H1 (cell line): ENCODE measurements around the gene CRYBG3.

Experiments
- ATF2 ChIP-seq: IDR thresholded peaks from 2 replicates; pipeline ENCODE4 v1.6.1; 2012; ENCODE audit warnings: low read length, inconsistent platforms
- CTCF ChIP-seq, 3 experiments: IDR thresholded peaks; 1 replicate in 2 of 3; 2 replicates in 1 of 3; pipeline versions ENCODE4 v1.5.1 to v1.6.1; 2011; ENCODE audit warnings: low read length in 3 of 3, mild to moderate bottlenecking in 3 of 3, inconsistent platforms in 2 of 3, low read depth in 1 of 3, moderate library complexity in 1 of 3; ENCODE audit not compliant: insufficient read depth in 1 of 3; ENCODE audit errors: control extremely low read depth in 1 of 3
- EZH2 ChIP-seq: fragments of 200-600 bp; sonication (generic); IDR thresholded peaks from 2 replicates; pipeline ENCODE4 v1.7.1; 2012; ENCODE audit warnings: low read depth, mild to moderate bottlenecking, moderate library complexity, low read length, inconsistent platforms; ENCODE audit not compliant: severe bottlenecking
- GTF2F1 ChIP-seq: IDR thresholded peaks from 2 replicates; pipeline ENCODE4 v1.6.1; 2012; ENCODE audit warnings: low read depth, low read length, improper control_type of control experiment, borderline replicate concordance
- HDAC2 ChIP-seq, 2 experiments: fragments of 300-600 bp in 1 of 2; sonication (generic) in 1 of 2; IDR thresholded peaks; 2 replicates each; pipeline ENCODE4 v1.6.1; 2011 to 2012; ENCODE audit warnings: low read depth in 2 of 2, low read length in 2 of 2, mild to moderate bottlenecking in 2 of 2, moderate library complexity in 2 of 2, borderline replicate concordance in 1 of 2, inconsistent platforms in 1 of 2
- JUN ChIP-seq: IDR thresholded peaks from 2 replicates; pipeline ENCODE4 v1.6.1; 2011; ENCODE audit warnings: low read depth, mild to moderate bottlenecking, improper control_type of control experiment, low read length
- KDM5A ChIP-seq: fragments of 200-600 bp; IDR thresholded peaks from 2 replicates; pipeline ENCODE4 v1.7.1; 2012; ENCODE audit warnings: mild to moderate bottlenecking, low read length, inconsistent platforms, mixed read lengths
- MAFK ChIP-seq: IDR thresholded peaks from 2 replicates; pipeline ENCODE4 v1.6.1; 2012; ENCODE audit warnings: low read depth, mild to moderate bottlenecking, improper control_type of control experiment, low read length
- POLR2A ChIP-seq, 2 experiments: IDR thresholded peaks; 1 replicate in 1 of 2; 2 replicates in 1 of 2; pipeline ENCODE4 v1.6.1; 2011; ENCODE audit warnings: low read depth in 2 of 2, low read length in 2 of 2, mild to moderate bottlenecking in 2 of 2; ENCODE audit errors: control extremely low read depth in 1 of 2
- SRF ChIP-seq: IDR thresholded peaks from 2 replicates; pipeline ENCODE4 v1.6.1; 2011; ENCODE audit warnings: mild to moderate bottlenecking, low read depth, low read length, moderate library complexity
- TAF1 ChIP-seq: IDR thresholded peaks from 2 replicates; pipeline ENCODE4 v1.6.1; 2011; ENCODE audit warnings: mild to moderate bottlenecking, low read depth, low read length
- TAF7 ChIP-seq: optimal IDR thresholded peaks from 2 replicates; pipeline ENCODE3; 2011; ENCODE audit warnings: low read depth, mild to moderate bottlenecking, inconsistent platforms, low read length, moderate library complexity, borderline replicate concordance
- USF2 ChIP-seq: IDR thresholded peaks from 2 replicates; pipeline ENCODE4 v1.6.1; 2011; ENCODE audit warnings: low read length, improper control_type of control experiment

- TF ChIP-seq CTCF (IDR thresholded peaks at IDR 0.05; ENCODE audit: control extremely low read depth in 1 of 3, insufficient read depth in 1 of 3, low read depth in 1 of 3, low read length in 3 of 3) (peak in 2 of 3 experiments; percentile 59 to 64; a peak in 2 of 4 replicates), KDM5A (no peak), ATF2 (no peak), USF2 (no peak), MAFK (no peak), SRF (no peak), TAF1 (no peak), GTF2F1 (no peak), TAF7 (no peak), EZH2 (no peak), JUN (no peak), HDAC2 (IDR thresholded peaks at IDR 0.05; ENCODE audit: borderline replicate concordance in 1 of 2, low read depth in 2 of 2, low read length in 2 of 2) (no peak), POLR2A (IDR thresholded peaks at IDR 0.05; ENCODE audit: control extremely low read depth in 1 of 2, low read depth in 2 of 2, low read length in 2 of 2) (no peak)
Measured at GRCh38 chr3:97793420-97794019, 28.3 kb upstream of the CRYBG3 start.
